ENCODE results near the gene FN3K. TPM values are rescaled to one million over a fixed set of nuclear protein-coding genes. Genes with fewer than 3 reads are reported as not detected.
"Not testable (repeated sequence)": the region's sequence is repeated elsewhere in the genome, so short reads cannot be mapped to it uniquely, and the experiment has no call there.

FN3K gene
- total and polyA plus RNA-seq, 2 experiments from 2014 or later, result 0.11 to 1.0 TPM

GRCh38 chr17:82775001-82775823 is 39.8 kb downstream of the FN3K start:
- Histone ChIP-seq H3K9me2 (ENCODE audit: insufficient read depth) (no peaks in the 10 kb centered on the region), H3K27ac (no peak overlapping the region), H3K9me3 (ENCODE audit: low read depth) (no peaks in the 10 kb centered on the region), H2AFZ (peak overlapping the region; percentile 45), H3K9ac (no peak overlapping the region), H4K20me1 (ENCODE audit: insufficient read depth) (no peaks in the 10 kb centered on the region), H3K4me1 (ENCODE audit: insufficient read depth) (no peaks in the 10 kb centered on the region; the same call in 1 of the 2 replicates), H3K36me3 (ENCODE audit: low read depth) (peaks cover 4% of the 10 kb centered on the region; the same call in 1 of the 2 replicates), H3K79me2 (ENCODE audit: insufficient read depth) (no peaks in the 10 kb centered on the region), H3K27me3 (replicated peaks; ENCODE audit: insufficient read depth) (no peaks in the 10 kb centered on the region), H3K4me3 (peak overlapping the region; percentile 42; the same call in 1 of the 2 replicates), H3F3A (ENCODE audit: insufficient read depth) (no peaks in the 10 kb centered on the region), H3K4me2 (ENCODE audit: unreplicated experiment) (peak overlapping the region; percentile 78)
- TF ChIP-seq EZH2 (IDR thresholded peaks at IDR 0.05; ENCODE audit: insufficient read depth, poor library complexity, severe bottlenecking) (no peak), EZH2phosphoT487 (IDR thresholded peaks at IDR 0.05; ENCODE audit: insufficient read depth, low read depth) (no peak)
- peak; percentile 66 for DNase-seq
- 35 to 38% methylated on average over 34 of the region's 34 CpGs for WGBS, 2 experiments (ENCODE audit: low coverage in 1 of 2, low lambda C conversion rate in 2 of 2, missing lambda C conversion rate in 2 of 2)
- in situ Hi-C loops (cut with MboI), result no loop called here

DNA sequence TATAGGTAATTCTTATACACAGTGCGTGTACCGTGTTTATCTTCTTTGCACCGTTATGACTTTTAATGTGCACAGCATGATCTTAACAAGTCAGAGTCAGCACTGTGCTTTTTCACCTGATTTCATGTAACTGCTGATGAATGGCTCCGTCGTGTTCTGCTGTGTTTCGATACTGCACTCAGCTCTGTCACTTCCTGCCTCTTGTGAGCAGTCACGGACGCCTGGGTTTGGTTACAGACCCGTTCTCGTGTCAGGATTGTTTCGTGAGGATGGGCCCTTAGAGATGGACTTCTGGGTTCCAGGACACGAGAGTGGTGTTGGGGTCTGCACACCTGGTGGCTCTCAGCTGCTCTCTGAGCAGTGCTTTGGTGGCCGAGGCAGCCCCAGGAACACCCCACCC is 41.0 kb downstream of the FN3K start:
- Histone ChIP-seq H3K27ac (no peak overlapping the region), H4K20me1 (ENCODE audit: insufficient read depth) (no peaks in the 10 kb centered on the region), H3K9me2 (ENCODE audit: insufficient read depth) (no peaks in the 10 kb centered on the region), H3F3A (ENCODE audit: insufficient read depth) (no peaks in the 10 kb centered on the region), H3K9ac (no peak overlapping the region), H3K4me1 (ENCODE audit: insufficient read depth) (no peaks in the 10 kb centered on the region; the same call in 1 of the 2 replicates), H3K27me3 (replicated peaks; ENCODE audit: insufficient read depth) (no peaks in the 10 kb centered on the region), H2AFZ (no peak overlapping the region), H3K79me2 (ENCODE audit: insufficient read depth) (no peaks in the 10 kb centered on the region), H3K4me3 (no peak overlapping the region), H3K9me3 (ENCODE audit: low read depth) (no peaks in the 10 kb centered on the region), H3K4me2 (ENCODE audit: unreplicated experiment) (no peak overlapping the region), H3K36me3 (ENCODE audit: low read depth) (peaks cover 4% of the 10 kb centered on the region; the same call in 1 of the 2 replicates)
- TF ChIP-seq EZH2 (IDR thresholded peaks at IDR 0.05; ENCODE audit: insufficient read depth, poor library complexity, severe bottlenecking), result no peak
- TF ChIP-seq EZH2phosphoT487 (IDR thresholded peaks at IDR 0.05; ENCODE audit: insufficient read depth, low read depth), result no peak
- DNase-seq, result no peak
- WGBS, 2 experiments (ENCODE audit: low coverage in 1 of 2, low lambda C conversion rate in 2 of 2, missing lambda C conversion rate in 2 of 2), result 94 to 97% methylated on average over 13 of the region's 13 CpGs
- in situ Hi-C loops (cut with MboI), result no loop called here

GRCh38 chr17:82777778-82778375 is 42.5 kb downstream of the FN3K start:
- H3K27ac ChIP-seq; DNase-seq; H3K9me3 ChIP-seq (ENCODE audit: low read depth); H3K4me2 ChIP-seq (ENCODE audit: unreplicated experiment); H3K4me3 ChIP-seq; H3K9me2 ChIP-seq (ENCODE audit: insufficient read depth); H4K20me1 ChIP-seq (ENCODE audit: insufficient read depth); H2AFZ ChIP-seq; H3K27me3 ChIP-seq (replicated peaks; ENCODE audit: insufficient read depth); H3K79me2 ChIP-seq (ENCODE audit: insufficient read depth); H3F3A ChIP-seq (ENCODE audit: insufficient read depth); H3K4me1 ChIP-seq (ENCODE audit: insufficient read depth); H3K36me3 ChIP-seq (ENCODE audit: low read depth); H3K9ac ChIP-seq; in situ Hi-C loops (cut with MboI): not testable (repeated sequence)
- 47 to 53% methylated on average over 16 to 17 of the region's 21 CpGs for WGBS, 2 experiments (ENCODE audit: low coverage in 1 of 2, low lambda C conversion rate in 2 of 2, missing lambda C conversion rate in 2 of 2)

DNA sequence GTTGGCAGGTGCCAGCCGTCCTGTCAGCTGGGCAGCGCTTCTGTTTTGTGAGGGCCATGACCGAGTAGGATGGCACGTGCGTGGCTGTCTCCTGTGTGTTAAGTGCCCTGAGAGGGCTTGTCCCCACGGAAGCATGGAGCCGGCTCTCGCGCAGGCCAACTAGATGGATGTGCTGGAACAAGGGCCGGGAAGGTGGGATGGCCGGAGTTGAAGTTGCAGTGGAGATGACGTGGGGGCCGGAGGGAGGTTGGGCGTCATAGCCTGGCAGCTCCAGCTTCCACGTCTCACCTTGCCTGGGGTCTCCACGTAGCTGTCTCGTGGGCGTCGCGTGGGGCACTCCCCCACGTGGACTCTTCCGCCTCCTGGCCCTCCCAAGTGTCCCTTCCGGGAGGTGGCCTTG is 44.1 kb downstream of the FN3K start:
- DNase-seq, result no peak
- in situ Hi-C loops (cut with MboI), result no loop called here
- Histone ChIP-seq H3F3A (ENCODE audit: insufficient read depth) (no peaks in the 10 kb centered on the region), H3K27me3 (replicated peaks; ENCODE audit: insufficient read depth) (no peaks in the 10 kb centered on the region), H3K36me3 (ENCODE audit: low read depth) (peaks cover 4% of the 10 kb centered on the region; the same call in 1 of the 2 replicates), H4K20me1 (ENCODE audit: insufficient read depth) (no peaks in the 10 kb centered on the region), H3K4me2 (ENCODE audit: unreplicated experiment) (no peak overlapping the region), H3K9ac (no peak overlapping the region), H2AFZ (no peak overlapping the region), H3K9me2 (ENCODE audit: insufficient read depth) (no peaks in the 10 kb centered on the region), H3K4me1 (ENCODE audit: insufficient read depth) (no peaks in the 10 kb centered on the region), H3K27ac (no peak overlapping the region), H3K9me3 (ENCODE audit: low read depth) (no peaks in the 10 kb centered on the region), H3K79me2 (ENCODE audit: insufficient read depth) (no peaks in the 10 kb centered on the region), H3K4me3 (no peak overlapping the region)
- 94% methylated on average over 20 to 22 of the region's 23 CpGs for WGBS, 2 experiments (ENCODE audit: low coverage in 1 of 2, low lambda C conversion rate in 2 of 2, missing lambda C conversion rate in 2 of 2)
- TF ChIP-seq EZH2phosphoT487 (IDR thresholded peaks at IDR 0.05; ENCODE audit: insufficient read depth, low read depth) (no peak), EZH2 (IDR thresholded peaks at IDR 0.05; ENCODE audit: insufficient read depth, poor library complexity, severe bottlenecking) (no peak)

Measured in GM23248 (cell line).